ENCODE data around the gene CCK. TPM values are rescaled to one million over a fixed set of nuclear protein-coding genes. Genes with fewer than 3 reads are reported as not detected.

CCK gene
- total RNA-seq, 6 experiments from 2014 or later = not detected

DNA sequence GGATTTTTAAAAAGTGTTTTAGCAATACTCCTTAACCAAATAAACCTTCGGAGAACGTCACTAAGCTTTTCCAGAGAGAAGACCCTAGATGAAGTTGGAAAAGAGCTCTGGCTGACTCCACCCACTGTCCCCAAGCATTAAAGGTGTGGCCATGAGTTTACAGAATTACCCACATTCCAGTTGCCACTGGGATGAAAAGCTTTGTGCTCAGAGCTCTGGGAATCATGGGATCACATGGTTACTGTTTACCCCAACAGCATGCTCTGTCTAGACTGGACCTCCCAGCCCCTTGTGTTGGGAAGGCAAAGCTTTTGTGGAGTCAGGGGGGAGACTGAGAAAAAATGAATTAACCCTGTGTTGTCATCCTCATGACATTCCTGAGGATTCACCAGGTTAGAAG is 55.3 kb downstream of the CCK start:
- Mint-ChIP-seq H3K27me3 (ENCODE audit: insufficient read depth) (peaks cover 2% of the 10 kb centered on the region), H3K27ac (no peak overlapping the region), H3K4me1 (ENCODE audit: low read depth) (peaks cover 27% of the 10 kb centered on the region), H3K36me3 (ENCODE audit: low read depth) (peaks cover 31% of the 10 kb centered on the region), H3K9me3 (no peaks in the 10 kb centered on the region), H3K4me3 (no peak overlapping the region)
- TF ChIP-seq, protein P1, sequence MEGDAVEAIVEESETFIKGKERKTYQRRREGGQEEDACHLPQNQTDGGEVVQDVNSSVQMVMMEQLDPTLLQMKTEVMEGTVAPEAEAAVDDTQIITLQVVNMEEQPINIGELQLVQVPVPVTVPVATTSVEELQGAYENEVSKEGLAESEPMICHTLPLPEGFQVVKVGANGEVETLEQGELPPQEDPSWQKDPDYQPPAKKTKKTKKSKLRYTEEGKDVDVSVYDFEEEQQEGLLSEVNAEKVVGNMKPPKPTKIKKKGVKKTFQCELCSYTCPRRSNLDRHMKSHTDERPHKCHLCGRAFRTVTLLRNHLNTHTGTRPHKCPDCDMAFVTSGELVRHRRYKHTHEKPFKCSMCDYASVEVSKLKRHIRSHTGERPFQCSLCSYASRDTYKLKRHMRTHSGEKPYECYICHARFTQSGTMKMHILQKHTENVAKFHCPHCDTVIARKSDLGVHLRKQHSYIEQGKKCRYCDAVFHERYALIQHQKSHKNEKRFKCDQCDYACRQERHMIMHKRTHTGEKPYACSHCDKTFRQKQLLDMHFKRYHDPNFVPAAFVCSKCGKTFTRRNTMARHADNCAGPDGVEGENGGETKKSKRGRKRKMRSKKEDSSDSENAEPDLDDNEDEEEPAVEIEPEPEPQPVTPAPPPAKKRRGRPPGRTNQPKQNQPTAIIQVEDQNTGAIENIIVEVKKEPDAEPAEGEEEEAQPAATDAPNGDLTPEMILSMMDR (IDR thresholded peaks at IDR 0.05) = no peak
- DNase-seq = no peak

DNA sequence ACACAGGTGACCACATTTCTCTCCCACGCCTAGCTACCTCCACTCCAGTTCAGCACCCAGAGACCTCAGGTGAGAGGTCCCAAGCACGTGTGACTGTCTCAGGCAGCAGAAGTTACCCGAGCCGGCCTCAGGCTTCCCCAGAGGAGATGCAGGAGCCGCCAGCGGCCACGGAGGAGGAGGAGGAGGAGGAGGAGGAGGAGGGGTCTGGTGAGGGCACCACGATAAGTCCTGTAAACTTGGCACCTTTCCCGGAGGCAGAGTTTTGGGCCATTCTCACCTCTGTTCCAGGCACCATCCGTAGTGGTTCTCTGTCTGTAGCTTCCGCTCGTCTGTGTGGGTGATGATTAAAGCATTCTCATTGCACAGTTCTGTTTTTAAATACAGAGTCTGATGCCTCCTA is 56.1 kb downstream of the CCK start:
- Mint-ChIP-seq H3K36me3 (ENCODE audit: low read depth) (peaks cover 32% of the 10 kb centered on the region), H3K27me3 (ENCODE audit: insufficient read depth) (peaks cover 2% of the 10 kb centered on the region), H3K4me1 (ENCODE audit: low read depth) (peaks cover 19% of the 10 kb centered on the region), H3K27ac (no peak overlapping the region), H3K4me3 (no peak overlapping the region), H3K9me3 (no peaks in the 10 kb centered on the region)
- TF ChIP-seq, protein P1 (IDR thresholded peaks at IDR 0.05) = no peak
- DNase-seq = no peak

Other genes starting within 250 kb of the CCK start
- gene TRAK1, start 174.8 kb downstream of the CCK start, total RNA-seq (2021; fragmentation: NEBNext Ultra II Directional; extraction: Animal tissue kit (Norgen Biotek cat#: 25700)) = 10 to 100 TPM; 50.6 to 54.3 (median 52.3) TPM
- not detected for gene LYZL4, start 144.4 kb upstream of the CCK start, total RNA-seq (2021; fragmentation: NEBNext Ultra II Directional; extraction: Animal tissue kit (Norgen Biotek cat#: 25700))
- not detected for gene VIPR1, start 236.5 kb upstream of the CCK start, total RNA-seq (2021; fragmentation: NEBNext Ultra II Directional; extraction: Animal tissue kit (Norgen Biotek cat#: 25700))